ENCODE data around the gene VPS16.
A peak's percentile ranks its signal among the peaks of the same experiment; 100 is the strongest.

VPS16 gene

GRCh38 chr20:2838847-2839671 lies 1.5 kb upstream of the VPS16 start:
- ChIA-PET POLR2A (ENCODE audit: low non-redundant PET) (interaction anchor here (0.5 kb wide), 1 partner anchor 68 kb away, joined by 3 read pairs; no protein-coding TSS in a partner anchor), CTCF (interaction anchor here (1.0 to 2.4 kb wide), 2 partner anchors 13 to 86 kb away, joined by 3 to 11 read pairs; no protein-coding TSS in a partner anchor)
- H3K27ac ChIP-seq, result no peak overlapping the region
- TF ChIP-seq CTCF (conservative IDR thresholded peaks at IDR 0.05; ENCODE audit: low read depth), result no peak
- DNase-seq (ENCODE audit: low spot score), result no peak

- CTCF ChIA-PET, result interaction anchor here (0.6 to 2.4 kb wide), 4 partner anchors 8 to 86 kb away, joined by 3 to 11 read pairs (median 4); no protein-coding TSS in a partner anchor
- peak overlapping the region; percentile 82 for H3K27ac ChIP-seq
- TF ChIP-seq CTCF (conservative IDR thresholded peaks at IDR 0.05; ENCODE audit: low read depth), result no peak
- DNase-seq (ENCODE audit: low spot score), result no peak
- POLR2A ChIA-PET (ENCODE audit: low non-redundant PET), result interaction anchor here (0.5 kb wide), 1 partner anchor 67 kb away, joined by 3 read pairs; no protein-coding TSS in a partner anchor
Observed at GRCh38 chr20:2839732-2840137, 810 bp upstream of the VPS16 start.

GRCh38 chr20:2840967-2841531 lies 504 bp downstream of the VPS16 start:
- TF ChIP-seq CTCF (conservative IDR thresholded peaks at IDR 0.05; ENCODE audit: low read depth), result no peak
- ChIA-PET CTCF (interaction anchor here (1.3 to 2.4 kb wide), 2 partner anchors 11 to 14 kb away, joined by 5 to 11 read pairs; no protein-coding TSS in a partner anchor), POLR2A (ENCODE audit: low non-redundant PET) (interaction anchor here (0.6 kb wide), 1 partner anchor 234 kb away, joined by 3 read pairs; no protein-coding TSS in a partner anchor)
- peak; percentile 56 for DNase-seq (ENCODE audit: low spot score)
- H3K27ac ChIP-seq, result peak overlapping the region; percentile 82

GRCh38 chr20:2845607-2846006 lies 5.1 kb downstream of the VPS16 start:
- DNase-seq (ENCODE audit: low spot score), result no peak
- ChIA-PET POLR2A (ENCODE audit: low non-redundant PET) (no interaction called here), CTCF (no interaction called here)

GRCh38 chr20:2846698-2847097 lies 6.2 kb downstream of the VPS16 start:
- POLR2A ChIA-PET (ENCODE audit: low non-redundant PET), result no interaction called here

More at GRCh38 chr20:2845607-2846006, 5.1 kb downstream of the VPS16 start:
- no peak overlapping the region for H3K27ac ChIP-seq
- no peak for TF ChIP-seq CTCF (conservative IDR thresholded peaks at IDR 0.05; ENCODE audit: low read depth)

More at GRCh38 chr20:2846698-2847097, 6.2 kb downstream of the VPS16 start:
- no peak overlapping the region for H3K27ac ChIP-seq
- CTCF ChIA-PET, result no interaction called here
- TF ChIP-seq CTCF (conservative IDR thresholded peaks at IDR 0.05; ENCODE audit: low read depth), result no peak
- DNase-seq (ENCODE audit: low spot score), result no peak
